Stomach (tissue), 4 donors: Measurements from ENCODE around the gene SPATS1.

Experiments used
- POLR2A ChIP-seq, 4 donors: fragments of 450-650 bp; IDR thresholded peaks; one replicate each; pipeline ENCODE4 v1.6.1; 2016; ENCODE audit warnings: antibody characterized with exemption in 4 of 4, control low read depth in 2 of 4, mild to moderate bottlenecking in 1 of 4, moderate library complexity in 1 of 4
- POLR2AphosphoS5 ChIP-seq, 3 donors: sonication (generic); formaldehyde crosslinking; IDR thresholded peaks; one replicate each; pipeline ENCODE4 v1.6.1; 2016; ENCODE audit warnings: antibody characterized with exemption in 3 of 3

DNA sequence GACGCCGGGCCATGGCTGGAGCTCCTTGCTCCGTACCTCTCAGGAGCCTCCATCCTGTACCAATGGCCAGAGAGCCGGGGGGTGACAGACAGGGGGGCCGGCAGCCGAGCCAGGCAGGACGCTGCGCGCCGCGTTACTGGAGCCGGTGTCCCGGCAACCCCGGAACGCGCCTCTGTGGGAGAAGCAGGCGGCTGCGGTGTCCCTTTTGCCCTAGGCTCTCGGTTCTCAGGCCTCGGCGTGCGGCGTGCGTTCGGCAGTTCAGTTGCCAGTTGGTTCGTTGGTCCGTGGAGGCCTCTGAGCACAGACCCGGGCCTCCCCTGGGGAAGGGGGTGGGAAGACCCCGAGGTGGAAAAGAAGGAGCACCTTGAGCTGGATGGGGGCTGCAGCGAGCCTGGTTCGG lies at the start of gene SPATS1:
- TF ChIP-seq POLR2A (IDR thresholded peaks at IDR 0.05) (no peak), POLR2AphosphoS5 (IDR thresholded peaks at IDR 0.05) (no peak)
